HUES6 (cell line): ENCODE measurements around the gene AARS2.

Experiments used
- H3K27ac ChIP-seq: 2 replicates; pipeline ENCODE4 v1.7.0; 2013; ENCODE audit warnings: low read depth, mild to moderate bottlenecking, low read length, inconsistent platforms
- H3K27me3 ChIP-seq: 2 replicates; pipeline ENCODE4 v1.6.1; 2013; ENCODE audit warnings: low read length; ENCODE audit not compliant: control insufficient read depth, insufficient read depth
- H3K36me3 ChIP-seq: 2 replicates; pipeline ENCODE4 v1.6.1; 2013; ENCODE audit warnings: low read length; ENCODE audit not compliant: control insufficient read depth, insufficient read depth
- H3K4me1 ChIP-seq: 2 replicates; pipeline ENCODE4 v1.6.1; 2013; ENCODE audit warnings: low read length; ENCODE audit not compliant: control insufficient read depth, insufficient read depth
- H3K4me3 ChIP-seq: 2 replicates; pipeline ENCODE4 v1.5.1; 2013; ENCODE audit warnings: low read depth, low read length
- H3K9ac ChIP-seq: one replicate; pipeline ENCODE4 v1.6.1; 2013; ENCODE audit warnings: mild to moderate bottlenecking, low read length
- H3K9me3 ChIP-seq: 2 replicates; pipeline ENCODE4 v1.6.1; 2013; ENCODE audit warnings: low read depth, low read length; ENCODE audit not compliant: control insufficient read depth, insufficient read depth

AARS2 gene

GRCh38 chr6:44258921-44259320, 54.2 kb downstream of the AARS2 start:
- H3K4me3 ChIP-seq = no peak overlapping the region
- H3K36me3 ChIP-seq = peaks cover 38% of the 10 kb centered on the region
- peaks cover 30% of the 10 kb centered on the region for H3K4me1 ChIP-seq
- no peaks in the 10 kb centered on the region for H3K27me3 ChIP-seq
- no peak overlapping the region for H3K27ac ChIP-seq
- H3K9ac ChIP-seq = no peak overlapping the region
- H3K9me3 ChIP-seq = no peaks in the 10 kb centered on the region

GRCh38 chr6:44258325-44258863, 54.8 kb downstream of the AARS2 start:
- no peak overlapping the region for H3K27ac ChIP-seq
- no peak overlapping the region for H3K9ac ChIP-seq
- peaks cover 24% of the 10 kb centered on the region for H3K4me1 ChIP-seq

GRCh38 chr6:44257753-44258324, 55.3 kb downstream of the AARS2 start:
- peaks cover 19% of the 10 kb centered on the region for H3K4me1 ChIP-seq
- peak overlapping the region; percentile 75 for H3K9ac ChIP-seq
- H3K9me3 ChIP-seq = no peaks in the 10 kb centered on the region
- H3K4me3 ChIP-seq = peak overlapping the region; percentile 92
- peaks cover 49% of the 10 kb centered on the region for H3K36me3 ChIP-seq
- H3K27me3 ChIP-seq = no peaks in the 10 kb centered on the region
- H3K27ac ChIP-seq = 0 out of 2 replicates have a peak overlapping the region, but pooled peaks have one; percentile 34

More at GRCh38 chr6:44258325-44258863, 54.8 kb downstream of the AARS2 start:
- H3K27me3 ChIP-seq = no peaks in the 10 kb centered on the region
- peaks cover 43% of the 10 kb centered on the region for H3K36me3 ChIP-seq
- H3K4me3 ChIP-seq = no peak overlapping the region
- no peaks in the 10 kb centered on the region for H3K9me3 ChIP-seq

- Histone ChIP-seq H3K4me3 (peak within 1 kb of the TSS; percentile 92), H3K9ac (peak within 1 kb of the TSS; percentile 93), H3K4me1 (peaks cover 14% of the 10 kb centered on the region), H3K9me3 (no peaks in the 10 kb centered on the region), H3K27ac (peak within 1 kb of the TSS; percentile 91; the same call in 1 of the 2 replicates), H3K36me3 (peaks cover 54% of the 10 kb centered on the region), H3K27me3 (no peaks in the 10 kb centered on the region)
These were observed 56.0 kb downstream of the AARS2 start, which contains the start of gene SLC35B2 for GRCh38 chr6:44257025-44257752. TSS of gene SLC35B2 (minus strand) at chr6:44257528. CDS start at chr6:44257410, 118 bp downstream.

- Histone ChIP-seq H3K27me3 (no peaks in the 10 kb centered on the region), H3K4me3 (peak overlapping the region; percentile 92), H3K9ac (peak overlapping the region; percentile 93), H3K27ac (peak overlapping the region; percentile 91; the same call in 1 of the 2 replicates), H3K4me1 (peaks cover 14% of the 10 kb centered on the region), H3K36me3 (peaks cover 59% of the 10 kb centered on the region), H3K9me3 (no peaks in the 10 kb centered on the region)
These were observed 56.4 kb downstream of the AARS2 start for GRCh38 chr6:44256775-44257024.

GRCh38 chr6:44255871-44256774, 57.0 kb downstream of the AARS2 start:
- Histone ChIP-seq H3K9me3 (no peaks in the 10 kb centered on the region), H3K27me3 (no peaks in the 10 kb centered on the region), H3K4me3 (peak overlapping the region; percentile 92), H3K36me3 (peaks cover 65% of the 10 kb centered on the region), H3K4me1 (peaks cover 14% of the 10 kb centered on the region), H3K9ac (peak overlapping the region; percentile 93), H3K27ac (no peak overlapping the region; the same call in 1 of the 2 replicates)

GRCh38 chr6:44255105-44255808, 57.9 kb downstream of the AARS2 start:
- Histone ChIP-seq H3K9me3 (no peaks in the 10 kb centered on the region), H3K36me3 (peaks cover 69% of the 10 kb centered on the region), H3K4me3 (peak overlapping the region; percentile 92), H3K27ac (no peak overlapping the region), H3K9ac (peak overlapping the region; percentile 14), H3K27me3 (no peaks in the 10 kb centered on the region), H3K4me1 (peaks cover 14% of the 10 kb centered on the region)

- Histone ChIP-seq H3K4me3 (no peak overlapping the region), H3K36me3 (peaks cover 71% of the 10 kb centered on the region), H3K9me3 (no peaks in the 10 kb centered on the region), H3K27me3 (no peaks in the 10 kb centered on the region), H3K9ac (no peak overlapping the region), H3K27ac (no peak overlapping the region), H3K4me1 (peaks cover 14% of the 10 kb centered on the region)
These were observed 58.7 kb downstream of the AARS2 start for GRCh38 chr6:44254191-44255104.

GRCh38 chr6:44253307-44254101, 59.6 kb downstream of the AARS2 start:
- H3K4me3 ChIP-seq = no peak overlapping the region
- peaks cover 73% of the 10 kb centered on the region for H3K36me3 ChIP-seq
- no peaks in the 10 kb centered on the region for H3K27me3 ChIP-seq
- H3K9ac ChIP-seq = no peak overlapping the region
- peaks cover 14% of the 10 kb centered on the region for H3K4me1 ChIP-seq
- no peak overlapping the region for H3K27ac ChIP-seq
- H3K9me3 ChIP-seq = no peaks in the 10 kb centered on the region
